NB4 (cell line): Measurements from ENCODE around the gene KLK11.

Experiments
- CTCF ChIP-seq: IDR thresholded peaks from one replicate; pipeline ENCODE4 v1.5.1; 2012; ENCODE audit warnings: low read depth, low read length
- MAX ChIP-seq: IDR thresholded peaks from 2 replicates; pipeline ENCODE4 v1.6.1; 2011; ENCODE audit warnings: low read depth, low read length
- MYC ChIP-seq: IDR thresholded peaks from 2 replicates; pipeline ENCODE4 v1.6.1; 2011; ENCODE audit warnings: low read depth, low read length
- POLR2A ChIP-seq: IDR thresholded peaks from 2 replicates; pipeline ENCODE4 v1.6.1; 2011; ENCODE audit warnings: mild to moderate bottlenecking; ENCODE audit not compliant: insufficient read length; ENCODE audit errors: extremely low read depth

GRCh38 chr19:51005248-51005647 is 21.2 kb downstream of the KLK11 start:
- TF ChIP-seq CTCF = no peak
- TF ChIP-seq POLR2A = no peak
- TF ChIP-seq MAX = no peak
- TF ChIP-seq MYC = no peak
